GM23248 (cell line): ENCODE results near the gene STRN4. TPM values are rescaled to one million over a fixed set of nuclear protein-coding genes. Genes with fewer than 3 reads are reported as not detected.

ENCODE experiments used
- DNase-seq: peaks from one replicate; pipeline ENCODE4 v3.0.0-alpha.2; 2015
- H2AFZ ChIP-seq: fragments of 200-600 bp; sonication (generic); 2 replicates; pipeline ENCODE4 v1.6.1; 2016; ENCODE audit warnings: antibody characterized with exemption
- H3F3A ChIP-seq: fragments of 200-600 bp; sonication (generic); 2 replicates; pipeline ENCODE4 v1.6.1; 2016; ENCODE audit warnings: mild to moderate bottlenecking, antibody characterized with exemption, mixed run types; ENCODE audit not compliant: insufficient read depth
- H3K27ac ChIP-seq: fragments of 200-600 bp; sonication (generic); 2 replicates; pipeline ENCODE4 v1.5.1; 2016; ENCODE audit warnings: mild to moderate bottlenecking
- H3K27me3 ChIP-seq: fragments of 200-600 bp; sonication (generic); replicated peaks from 2 replicates; pipeline ENCODE4 v1.6.1; 2016; ENCODE audit warnings: mild to moderate bottlenecking; ENCODE audit not compliant: insufficient read depth
- H3K36me3 ChIP-seq: fragments of 200-600 bp; sonication (generic); 2 replicates; pipeline ENCODE4 v1.6.1; 2016; ENCODE audit warnings: low read depth, mild to moderate bottlenecking
- H3K4me1 ChIP-seq: fragments of 200-600 bp; sonication (generic); 2 replicates; pipeline ENCODE4 v1.6.1; 2016; ENCODE audit warnings: mild to moderate bottlenecking; ENCODE audit not compliant: insufficient read depth
- H3K4me2 ChIP-seq: fragments of 200-600 bp; sonication (generic); one replicate; pipeline ENCODE4 v1.6.1; 2016; ENCODE audit warnings: mild to moderate bottlenecking; ENCODE audit not compliant: unreplicated experiment
- H3K4me3 ChIP-seq: fragments of 200-600 bp; sonication (generic); 2 replicates; pipeline ENCODE4 v1.5.1; 2016; ENCODE audit warnings: mild to moderate bottlenecking
- H3K79me2 ChIP-seq: fragments of 200-600 bp; sonication (generic); 2 replicates; pipeline ENCODE4 v1.6.1; 2016; ENCODE audit warnings: mild to moderate bottlenecking; ENCODE audit not compliant: insufficient read depth
- H3K9ac ChIP-seq: fragments of 200-600 bp; sonication (generic); 2 replicates; pipeline ENCODE4 v1.6.1; 2016; ENCODE audit warnings: mild to moderate bottlenecking
- H3K9me2 ChIP-seq: fragments of 200-600 bp; sonication (generic); 2 replicates; pipeline ENCODE4 v1.6.1; 2016; ENCODE audit warnings: mixed run types, mild to moderate bottlenecking, moderate library complexity; ENCODE audit not compliant: insufficient read depth
- H3K9me3 ChIP-seq: fragments of 200-600 bp; sonication (generic); one replicate; pipeline ENCODE4 v1.6.1; 2017; ENCODE audit warnings: low read depth
- H4K20me1 ChIP-seq: fragments of 200-600 bp; sonication (generic); 2 replicates; pipeline ENCODE4 v1.6.0; 2016; ENCODE audit not compliant: insufficient read depth
- EZH2 ChIP-seq: fragments of 200-600 bp; sonication (generic); IDR thresholded peaks from 2 replicates; pipeline ENCODE4 v1.6.1; 2018; ENCODE audit warnings: antibody characterized with exemption, mild to moderate bottlenecking; ENCODE audit not compliant: insufficient read depth, poor library complexity, severe bottlenecking
- EZH2phosphoT487 ChIP-seq: fragments of 200-600 bp; sonication (generic); IDR thresholded peaks from 2 replicates; pipeline ENCODE4 v1.6.1; 2018; ENCODE audit warnings: antibody characterized with exemption, moderate library complexity, mild to moderate bottlenecking, low read depth; ENCODE audit not compliant: insufficient read depth
- WGBS, 2 experiments: methylation state at CpG; one replicate each; pipeline ENCODE4 v1.1.6; 2015 to 2017; ENCODE audit warnings: low lambda C conversion rate in 2 of 2, low coverage in 1 of 2; ENCODE audit errors: missing lambda C conversion rate in 2 of 2; 5-methylcytosine and 5-hydroxymethylcytosine counted together
- in situ Hi-C: fragments of 300-500 bp; cut with MboI; formaldehyde crosslinking; loops from 2 replicates; pipeline ENCODE4 v1.15.0; 2020
- polyA plus RNA-seq: library from polyadenylated mRNA; unstranded; fragments of >200 nt; fragmentation: Nextera tagmentation; extraction: Ambion mirVana; gene quantifications from 2 replicates; pipeline ENCODE4 v1.2.1, GENCODE V29; 2016
- total RNA-seq: library from RNA; depleted of rRNA; stranded (reverse); fragments of >200 nt; shearing (Covaris generic); gene quantifications from 2 replicates; pipeline ENCODE4 v1.2.3, GENCODE V29; 2014

Gene STRN4
- total and polyA plus RNA-seq, 2 experiments from 2014 or later = 45.9 to 75.7 TPM

DNA sequence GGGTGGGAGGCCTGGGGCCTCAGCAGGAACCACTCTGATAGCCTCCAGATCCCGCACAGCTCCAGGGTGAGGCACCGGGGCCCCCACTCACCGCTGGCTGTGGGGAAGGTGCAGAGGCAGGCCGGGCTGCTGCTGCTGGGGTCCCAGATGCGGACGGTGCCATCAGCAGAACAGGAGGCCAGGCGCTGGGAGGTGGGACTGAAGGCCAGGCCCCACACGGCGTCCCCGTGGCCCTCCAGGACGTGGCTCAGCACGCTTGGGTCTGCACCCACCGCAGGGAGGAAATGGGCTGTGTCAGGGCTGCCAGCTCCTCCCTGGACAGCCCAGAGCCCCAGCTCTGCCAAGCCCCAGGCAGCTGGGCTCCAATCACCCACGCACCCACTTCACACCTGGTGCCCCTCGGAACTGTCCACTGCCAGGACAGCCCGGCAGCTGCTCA is 23.2 kb downstream of the STRN4 start:
- H4K20me1 ChIP-seq = no peaks in the 10 kb centered on the region
- H3K4me3 ChIP-seq = no peak overlapping the region
- in situ Hi-C loops = no loop called here
- TF ChIP-seq EZH2 (no peak), EZH2phosphoT487 (no peak)
- H2AFZ ChIP-seq = no peak overlapping the region
- no peaks in the 10 kb centered on the region; the same call in 1 of the 2 replicates for H3K79me2 ChIP-seq
- no peak overlapping the region for H3K27ac ChIP-seq
- H3K36me3 ChIP-seq = peaks cover 2% of the 10 kb centered on the region; the same call in 1 of the 2 replicates
- no peak overlapping the region for H3K9ac ChIP-seq
- no peaks in the 10 kb centered on the region for H3F3A ChIP-seq
- no peak overlapping the region for H3K4me2 ChIP-seq
- H3K9me3 ChIP-seq = no peaks in the 10 kb centered on the region
- H3K9me2 ChIP-seq = no peaks in the 10 kb centered on the region
- WGBS, 2 experiments = 93 to 96% methylated on average over 16 of the region's 16 CpGs
- no peaks in the 10 kb centered on the region for H3K4me1 ChIP-seq
- H3K27me3 ChIP-seq = no peaks in the 10 kb centered on the region
- no peak for DNase-seq

DNA sequence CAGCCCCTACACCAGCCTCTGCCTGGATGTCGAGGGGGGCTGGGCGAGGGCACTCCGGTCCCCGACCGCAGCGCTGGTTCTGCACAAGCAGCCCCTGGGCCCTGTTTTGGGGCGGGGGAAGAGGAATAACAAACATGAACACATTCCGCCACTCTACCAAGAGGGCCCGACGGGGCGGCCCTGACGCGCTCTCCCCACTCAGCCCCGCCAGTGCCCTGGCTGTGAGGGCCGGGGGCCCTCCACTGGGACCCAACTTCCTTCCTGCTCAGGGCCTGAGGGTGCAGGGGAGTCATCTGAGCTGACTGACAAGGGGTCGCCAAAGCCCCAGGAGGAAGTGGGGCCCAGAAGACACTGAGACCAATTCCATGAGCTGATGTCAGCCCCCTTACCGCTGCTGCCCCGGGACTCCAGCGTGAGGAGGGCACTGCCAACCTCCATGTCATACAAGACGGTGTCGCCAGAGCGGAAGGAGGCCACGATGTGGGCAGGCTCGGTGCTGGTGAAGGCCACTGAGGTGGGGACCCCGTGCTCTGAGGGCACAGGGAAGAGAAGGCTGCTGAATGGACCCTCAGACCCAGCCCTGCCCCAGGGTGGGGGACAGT is 23.7 kb downstream of the STRN4 start:
- Histone ChIP-seq H3F3A (0 out of 2 replicates have a peak, but pooled peaks cover 4% of the 10 kb centered on the region), H3K9ac (no peak overlapping the region), H3K79me2 (no peaks in the 10 kb centered on the region; the same call in 1 of the 2 replicates), H2AFZ (no peak overlapping the region), H3K27ac (no peak overlapping the region), H3K9me3 (no peaks in the 10 kb centered on the region), H4K20me1 (no peaks in the 10 kb centered on the region), H3K27me3 (no peaks in the 10 kb centered on the region), H3K9me2 (no peaks in the 10 kb centered on the region), H3K36me3 (no peaks in the 10 kb centered on the region; the same call in 1 of the 2 replicates), H3K4me1 (no peaks in the 10 kb centered on the region), H3K4me3 (no peak overlapping the region), H3K4me2 (no peak overlapping the region)
- WGBS, 2 experiments = 92 to 95% methylated on average over 23 to 25 of the region's 25 CpGs
- in situ Hi-C loops = no loop called here
- no peak for DNase-seq
- no peak for TF ChIP-seq EZH2phosphoT487
- TF ChIP-seq EZH2 = no peak

DNA sequence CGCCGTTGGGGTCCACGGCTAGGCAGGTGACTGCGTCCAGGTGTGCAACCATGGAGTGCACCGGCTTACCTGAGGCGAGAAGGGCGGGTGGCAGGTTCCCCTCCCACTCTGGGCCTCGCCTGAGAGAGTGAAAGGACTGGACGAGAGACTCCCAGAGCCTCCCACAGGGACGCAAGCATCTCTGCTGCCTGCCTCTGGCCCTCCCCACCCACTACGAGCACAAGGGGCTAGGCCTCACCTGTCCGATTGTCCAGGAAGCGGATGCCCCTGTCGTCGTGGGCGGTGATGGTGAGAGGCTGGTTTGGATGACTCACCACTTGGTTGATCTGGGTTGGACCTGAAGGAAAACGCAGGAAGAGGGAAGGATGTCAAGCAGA is 24.3 kb downstream of the STRN4 start:
- Histone ChIP-seq H3K9me3 (no peaks in the 10 kb centered on the region), H3K79me2 (no peaks in the 10 kb centered on the region), H3K4me2 (no peak overlapping the region), H3K4me3 (no peak overlapping the region), H2AFZ (no peak overlapping the region), H4K20me1 (no peaks in the 10 kb centered on the region), H3F3A (0 out of 2 replicates have a peak, but pooled peaks cover 4% of the 10 kb centered on the region), H3K9ac (no peak overlapping the region), H3K27me3 (no peaks in the 10 kb centered on the region), H3K9me2 (no peaks in the 10 kb centered on the region), H3K27ac (no peak overlapping the region), H3K36me3 (no peaks in the 10 kb centered on the region; the same call in 1 of the 2 replicates), H3K4me1 (no peaks in the 10 kb centered on the region)
- no peak for DNase-seq
- no peak for TF ChIP-seq EZH2
- no peak for TF ChIP-seq EZH2phosphoT487
- in situ Hi-C loops = no loop called here
- 82 to 84% methylated on average over 17 of the region's 17 CpGs for WGBS, 2 experiments

DNA sequence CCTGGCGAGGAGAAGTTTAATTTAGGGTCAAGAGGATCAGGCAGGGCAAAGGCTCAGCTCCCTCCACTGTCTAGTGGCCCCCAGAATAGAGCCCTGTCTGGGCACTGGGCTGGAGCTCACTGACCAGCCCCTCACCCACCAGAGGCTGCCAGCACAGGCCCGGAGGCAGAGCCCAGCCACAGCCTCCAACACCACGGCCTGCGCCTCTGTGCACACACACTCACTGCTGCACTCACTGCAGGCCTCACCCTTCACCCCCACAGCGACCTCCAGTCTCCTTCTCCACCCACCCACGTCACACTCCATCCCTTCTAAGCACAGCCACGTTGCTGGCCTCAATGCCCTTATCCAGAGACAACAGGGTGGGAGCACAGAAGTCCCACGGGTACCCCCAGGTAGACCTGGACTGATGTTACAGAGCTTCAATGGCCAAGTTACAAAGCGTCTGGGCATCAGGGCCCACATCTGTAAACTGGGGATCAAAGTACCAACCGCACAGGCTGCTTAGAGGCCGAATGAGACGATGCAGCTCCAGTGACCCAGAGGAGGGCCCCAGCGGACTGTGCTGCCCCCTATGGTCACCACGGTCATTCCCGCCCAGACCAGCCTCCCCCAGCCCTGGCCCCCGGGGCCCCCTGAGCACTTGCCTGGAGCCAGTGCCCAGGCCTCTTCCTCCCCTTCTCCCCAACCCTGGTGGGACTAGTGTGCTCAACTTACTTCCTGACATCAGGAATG is 24.8 kb downstream of the STRN4 start:
- H2AFZ ChIP-seq = no peak overlapping the region
- no peak overlapping the region for H3K27ac ChIP-seq
- no peaks in the 10 kb centered on the region for H4K20me1 ChIP-seq
- WGBS, 2 experiments = 86 to 89% methylated on average over 10 to 16 of the region's 16 CpGs
- peaks cover 4% of the 10 kb centered on the region for H3K79me2 ChIP-seq
- no peaks in the 10 kb centered on the region for H3K9me3 ChIP-seq
- H3K9ac ChIP-seq = no peak overlapping the region
- H3K36me3 ChIP-seq = no peaks in the 10 kb centered on the region; the same call in 1 of the 2 replicates
- peak; percentile 28 for DNase-seq
- no peaks in the 10 kb centered on the region for H3K27me3 ChIP-seq
- no peaks in the 10 kb centered on the region for H3K9me2 ChIP-seq
- in situ Hi-C loops = no loop called here
- TF ChIP-seq EZH2phosphoT487 (no peak), EZH2 (no peak)
- H3F3A ChIP-seq = 0 out of 2 replicates have a peak, but pooled peaks cover 4% of the 10 kb centered on the region
- no peak overlapping the region for H3K4me2 ChIP-seq
- no peaks in the 10 kb centered on the region for H3K4me1 ChIP-seq
- no peak overlapping the region for H3K4me3 ChIP-seq
